Kidney epithelial cell (primary cell): ENCODE results near the gene RFLNA. TPM values are rescaled to one million over a fixed set of nuclear protein-coding genes. Genes with fewer than 3 reads are reported as not detected.

Experiments used
- DNase-seq: peaks from one replicate; pipeline ENCODE4 v3.0.0-alpha.2; 2010; ENCODE audit warnings: low read depth
- H3K27me3 ChIP-seq: 2 replicates; pipeline ENCODE4 v1.6.0; 2011; ENCODE audit warnings: low read length; ENCODE audit not compliant: control insufficient read depth, insufficient read depth
- H3K36me3 ChIP-seq: 2 replicates; pipeline ENCODE4 v1.5.1; 2011; ENCODE audit warnings: low read length; ENCODE audit not compliant: control insufficient read depth, insufficient read depth
- H3K4me3 ChIP-seq: 2 replicates; pipeline ENCODE4 v1.5.1; 2011; ENCODE audit warnings: low read depth, mild to moderate bottlenecking, control low read depth, low read length
- CTCF ChIP-seq: IDR thresholded peaks from 2 replicates; pipeline ENCODE4 v1.5.1; 2011; ENCODE audit warnings: mild to moderate bottlenecking, moderate library complexity, low read length, control low read depth, inconsistent platforms; ENCODE audit not compliant: insufficient read depth, poor library complexity, severe bottlenecking
- total RNA-seq: library from RNA; depleted of rRNA; stranded (reverse); fragments of >200 nt; gene quantifications from 2 replicates; pipeline ENCODE4 v1.2.3, GENCODE V29; 2015

The RFLNA gene
- total RNA-seq, 1 donor from 2014 or later: 0.54 TPM

GRCh38 chr12:124315372-124316044, 20.6 kb downstream of the RFLNA start:
- DNase-seq: no peak
- Histone ChIP-seq H3K36me3 (no peaks in the 10 kb centered on the region), H3K27me3 (peaks cover 27% of the 10 kb centered on the region), H3K4me3 (no peak overlapping the region)
- TF ChIP-seq CTCF: no peak

- Histone ChIP-seq H3K4me3 (no peak overlapping the region), H3K27me3 (peaks cover 27% of the 10 kb centered on the region), H3K36me3 (no peaks in the 10 kb centered on the region)
- TF ChIP-seq CTCF: no peak
- no peak for DNase-seq
These were observed 21.5 kb downstream of the RFLNA start for GRCh38 chr12:124316257-124316900.

- no peak for TF ChIP-seq CTCF
- no peak for DNase-seq
- H3K4me3 ChIP-seq: no peak overlapping the region
- H3K36me3 ChIP-seq: no peaks in the 10 kb centered on the region
- peaks cover 27% of the 10 kb centered on the region for H3K27me3 ChIP-seq
These were observed 22.5 kb downstream of the RFLNA start for GRCh38 chr12:124317400-124317799.

GRCh38 chr12:124318278-124319020, 23.6 kb downstream of the RFLNA start:
- Histone ChIP-seq H3K36me3 (no peaks in the 10 kb centered on the region), H3K27me3 (peaks cover 27% of the 10 kb centered on the region), H3K4me3 (no peak overlapping the region)
- DNase-seq: no peak
- no peak for TF ChIP-seq CTCF

GRCh38 chr12:124319368-124320050, 24.6 kb downstream of the RFLNA start:
- no peak for TF ChIP-seq CTCF
- peaks cover 4% of the 10 kb centered on the region for H3K36me3 ChIP-seq
- DNase-seq: no peak
- H3K27me3 ChIP-seq: peaks cover 20% of the 10 kb centered on the region
- H3K4me3 ChIP-seq: no peak overlapping the region
